CD4-positive, alpha-beta T cell (primary cell): ENCODE measurements around the gene SLC8A2. TPM values are rescaled to one million over a fixed set of nuclear protein-coding genes. Genes with fewer than 3 reads are reported as not detected.

Experiments used
- ATAC-seq: fragments of 200-7000 bp; cut with Tn5 transposase; one replicate; pipeline ENCODE4 v1.10.0; 2022; ENCODE audit warnings: mild to moderate bottlenecking; ENCODE audit not compliant: poor library complexity
- CTCF ChIA-PET: fragments of 350-600 bp; sonication (Branson Sonifier 250); formaldehyde crosslinking; loops from one replicate; lab custom pipeline; 2021; ENCODE audit warnings: antibody characterized with exemption, inconsistent platforms; lab: Charles Lee
- POLR2A ChIA-PET: fragments of 350-600 bp; sonication (Branson Sonifier 250); formaldehyde crosslinking; loops from one replicate; lab custom pipeline; 2021; ENCODE audit warnings: antibody characterized with exemption, inconsistent platforms; lab: Charles Lee
- DNase-seq, 14 experiments: peaks; one replicate each; pipeline ENCODE4 v3.0.0-alpha.2; 2013 to 2020; ENCODE audit warnings: mixed read lengths in 2 of 14
- H3K27ac ChIP-seq, 2 donors: one replicate each; pipeline versions ENCODE4 v1.5.1 to v1.7.0; 2013; ENCODE audit warnings: low read length in 2 of 2, low read depth in 1 of 2, mild to moderate bottlenecking in 1 of 2
- H3K27me3 ChIP-seq, 2 experiments: 1 replicate in 1 of 2; 2 replicates in 1 of 2; pipeline versions ENCODE4 v1.6.1 to v1.7.0; 2013; ENCODE audit warnings: low read length in 2 of 2, control low read depth in 1 of 2, mild to moderate bottlenecking in 1 of 2, moderate library complexity in 1 of 2; ENCODE audit not compliant: insufficient read depth in 2 of 2, control insufficient read depth in 1 of 2
- H3K36me3 ChIP-seq: one replicate; pipeline ENCODE4 v1.6.1; 2013; ENCODE audit warnings: low read length, control low read depth; ENCODE audit not compliant: insufficient read depth
- H3K4me1 ChIP-seq: one replicate; pipeline ENCODE4 v1.6.1; 2013; ENCODE audit warnings: low read length, control low read depth; ENCODE audit not compliant: insufficient read depth
- H3K4me3 ChIP-seq: one replicate; pipeline ENCODE4 v1.5.1; 2013; ENCODE audit warnings: mild to moderate bottlenecking, low read length, moderate library complexity
- H3K9me3 ChIP-seq, 2 experiments: 1 replicate in 1 of 2; 2 replicates in 1 of 2; pipeline versions ENCODE4 v1.6.1 to v1.7.0; 2013; ENCODE audit warnings: low read length in 2 of 2, mild to moderate bottlenecking in 2 of 2, control low read depth in 1 of 2, moderate library complexity in 1 of 2; ENCODE audit not compliant: control insufficient read depth in 1 of 2, insufficient read depth in 1 of 2
- H3K27ac Mint-ChIP-seq: one replicate; pipeline ENCODE4 v1.8.0; 2020; ENCODE audit warnings: mixed read lengths
- H3K27me3 Mint-ChIP-seq: one replicate; pipeline ENCODE4 v1.8.0; 2021; ENCODE audit warnings: mixed read lengths
- H3K36me3 Mint-ChIP-seq: one replicate; pipeline ENCODE4 v1.8.0; 2021; ENCODE audit warnings: low read depth, mixed read lengths
- H3K4me1 Mint-ChIP-seq: one replicate; pipeline ENCODE4 v1.8.0; 2021; ENCODE audit warnings: low read depth, mixed read lengths
- H3K4me3 Mint-ChIP-seq: one replicate; pipeline ENCODE4 v1.8.0; 2020; ENCODE audit warnings: mild to moderate bottlenecking, mixed read lengths
- H3K9me3 Mint-ChIP-seq: one replicate; pipeline ENCODE4 v1.8.0; 2020; ENCODE audit warnings: mixed read lengths
- CTCF ChIP-seq: fragments of 200-600 bp; IDR thresholded peaks from one replicate; pipeline ENCODE4 v1.8.0; 2022; ENCODE audit warnings: antibody characterized with exemption, mild to moderate bottlenecking
- intact Hi-C, 2 experiments: fragments of 100-400 bp; cut with DNase I in 1 of 2; cut with micrococcal nuclease in 1 of 2; formaldehyde crosslinking; loops; one replicate each; pipeline versions ENCODE4 v1.15.1 to v1.9.0; 2023 to 2025; cut with DNase I, micrococcal nuclease
- total RNA-seq, 174 experiments: library from RNA in 2 of 174; stranded (reverse) in 2 of 174; gene quantifications; one replicate each; pipeline ENCODE4 v1.2.3 and lab custom pipeline; 2021 to 2026

The SLC8A2 gene
- total RNA-seq, 2 experiments from 2014 or later: not detected

- peaks cover 88% of the 10 kb centered on the region for H3K27me3 Mint-ChIP-seq
- intact Hi-C loops: no loop called here
- CTCF ChIA-PET: no interaction called here
- ATAC-seq: no peak
- POLR2A ChIA-PET: interaction anchor here (1.0 kb wide), 1 partner anchor 163 kb away, joined by 3 read pairs; the partner anchor contains the start of gene CCDC9
- Histone ChIP-seq H3K27ac (no peak within 1 kb of the TSS), H3K4me1 (peaks cover 45% of the 10 kb centered on the region), H3K4me3 (no peak within 1 kb of the TSS), H3K27me3 (peaks cover 75 to 79% of the 10 kb centered on the region in 2 experiments), H3K9me3 (peaks cover 0 to 38% of the 10 kb centered on the region in 2 experiments), H3K36me3 (no peaks in the 10 kb centered on the region)
- no peak for TF ChIP-seq CTCF
- no peak within 1 kb of the TSS for H3K4me3 Mint-ChIP-seq
- H3K4me1 Mint-ChIP-seq: peaks cover 47% of the 10 kb centered on the region
- no peak within 1 kb of the TSS for H3K27ac Mint-ChIP-seq
- no peak for DNase-seq
- H3K9me3 Mint-ChIP-seq: no peaks in the 10 kb centered on the region
- H3K36me3 Mint-ChIP-seq: no peaks in the 10 kb centered on the region
Measured at GRCh38 chr19:47419030-47419783, 52.5 kb downstream of the SLC8A2 start, which contains the start of gene MEIS3. TSS of gene MEIS3 (minus strand) at chr19:47419527. CDS start at chr19:47419081, 446 bp downstream.

GRCh38 chr19:47418692-47419029, 53.0 kb downstream of the SLC8A2 start:
- H3K36me3 Mint-ChIP-seq: no peaks in the 10 kb centered on the region
- H3K27ac Mint-ChIP-seq: no peak overlapping the region
- H3K9me3 Mint-ChIP-seq: no peaks in the 10 kb centered on the region
- no peak for ATAC-seq
- H3K4me1 Mint-ChIP-seq: peaks cover 47% of the 10 kb centered on the region
- no peak for TF ChIP-seq CTCF
- Histone ChIP-seq H3K27me3 (peaks cover 70 to 77% of the 10 kb centered on the region in 2 experiments), H3K4me1 (peaks cover 45% of the 10 kb centered on the region), H3K4me3 (no peak overlapping the region), H3K27ac (no peak overlapping the region), H3K9me3 (peaks cover 0 to 42% of the 10 kb centered on the region in 2 experiments), H3K36me3 (no peaks in the 10 kb centered on the region)
- intact Hi-C loops: no loop called here
- CTCF ChIA-PET: no interaction called here
- no peak for DNase-seq
- H3K4me3 Mint-ChIP-seq: no peak overlapping the region
- peaks cover 87% of the 10 kb centered on the region for H3K27me3 Mint-ChIP-seq
- POLR2A ChIA-PET: no interaction called here

- H3K4me1 Mint-ChIP-seq: peaks cover 47% of the 10 kb centered on the region
- H3K4me1 ChIP-seq: peaks cover 40% of the 10 kb centered on the region
- peaks cover 86% of the 10 kb centered on the region for H3K27me3 Mint-ChIP-seq
- ChIA-PET CTCF (no interaction called here), POLR2A (no interaction called here)
- no peak overlapping the region for H3K4me3 ChIP-seq
- intact Hi-C loops: no loop called here
- ATAC-seq: no peak
- H3K9me3 Mint-ChIP-seq: no peaks in the 10 kb centered on the region
- H3K36me3 ChIP-seq: no peaks in the 10 kb centered on the region
- peak overlapping the region; percentile 68 for H3K4me3 Mint-ChIP-seq
- H3K27ac ChIP-seq: no peak overlapping the region
- H3K9me3 ChIP-seq: peaks cover 0 to 38% of the 10 kb centered on the region in 2 experiments
- H3K27me3 ChIP-seq: peaks cover 63 to 71% of the 10 kb centered on the region in 2 experiments
- H3K36me3 Mint-ChIP-seq: no peaks in the 10 kb centered on the region
- peak in 2 of 14 experiments; percentile 40 to 55 for DNase-seq
- TF ChIP-seq CTCF: no peak
- no peak overlapping the region for H3K27ac Mint-ChIP-seq
Measured at GRCh38 chr19:47417746-47418691, 53.7 kb downstream of the SLC8A2 start.
